Measurements from ENCODE around the gene ZER1.
"Not testable (repeated sequence)": the region's sequence is repeated elsewhere in the genome, so short reads cannot be mapped to it uniquely, and the experiment has no call there.

ZER1 gene

GRCh38 chr9:128696923-128697707 lies 74.6 kb downstream of the ZER1 start:
- in situ Hi-C loops (cut with MboI; ENCODE audit: low sequenced_read_pairs) = no loop called here

- in situ Hi-C loops (cut with MboI; ENCODE audit: low sequenced_read_pairs) = no loop called here
Measured at GRCh38 chr9:128694344-128694743, 77.4 kb downstream of the ZER1 start.

- in situ Hi-C loops (cut with MboI; ENCODE audit: low sequenced_read_pairs) = not testable (repeated sequence)
Measured at GRCh38 chr9:128693738-128694137, 78.0 kb downstream of the ZER1 start.

- in situ Hi-C loops (cut with MboI; ENCODE audit: low sequenced_read_pairs) = no loop called here
Measured at GRCh38 chr9:128690684-128691034, 81.1 kb downstream of the ZER1 start.

- in situ Hi-C loops (cut with MboI; ENCODE audit: low sequenced_read_pairs) = no loop called here
Measured at GRCh38 chr9:128689820-128690683, 81.7 kb downstream of the ZER1 start.

GRCh38 chr9:128689293-128689774 lies 82.4 kb downstream of the ZER1 start:
- in situ Hi-C loops (cut with MboI; ENCODE audit: low sequenced_read_pairs) = no loop called here

- in situ Hi-C loops (cut with MboI; ENCODE audit: low sequenced_read_pairs) = no loop called here
Measured at GRCh38 chr9:128688501-128689292, 83.0 kb downstream of the ZER1 start, which contains the start of gene SET. TSS of gene SET (plus strand) at chr9:128689222. CDS start at chr9:128689583, 361 bp downstream.

GRCh38 chr9:128687453-128687852 lies 84.3 kb downstream of the ZER1 start:
- in situ Hi-C loops (cut with MboI; ENCODE audit: low sequenced_read_pairs) = no loop called here

- in situ Hi-C loops (cut with MboI; ENCODE audit: low sequenced_read_pairs) = no loop called here
Measured at GRCh38 chr9:128685636-128686489, 85.9 kb downstream of the ZER1 start.

- in situ Hi-C loops (cut with MboI; ENCODE audit: low sequenced_read_pairs) = no loop called here
Measured at GRCh38 chr9:128684325-128685199, 87.2 kb downstream of the ZER1 start.

GRCh38 chr9:128684065-128684324 lies 87.7 kb downstream of the ZER1 start:
- in situ Hi-C loops (cut with MboI; ENCODE audit: low sequenced_read_pairs) = no loop called here

- in situ Hi-C loops (cut with MboI; ENCODE audit: low sequenced_read_pairs) = no loop called here
Measured at GRCh38 chr9:128683340-128684064, 88.2 kb downstream of the ZER1 start.

All from HL-60/S4 treated with retinoic acid at 250 ng/mL for 4 days and 3 days (cell line).